ENCODE measurements around the gene ATP5ME.
"Not testable (repeated sequence)": the region's sequence is repeated elsewhere in the genome, so short reads cannot be mapped to it uniquely, and the experiment has no call there.

ATP5ME gene

DNA sequence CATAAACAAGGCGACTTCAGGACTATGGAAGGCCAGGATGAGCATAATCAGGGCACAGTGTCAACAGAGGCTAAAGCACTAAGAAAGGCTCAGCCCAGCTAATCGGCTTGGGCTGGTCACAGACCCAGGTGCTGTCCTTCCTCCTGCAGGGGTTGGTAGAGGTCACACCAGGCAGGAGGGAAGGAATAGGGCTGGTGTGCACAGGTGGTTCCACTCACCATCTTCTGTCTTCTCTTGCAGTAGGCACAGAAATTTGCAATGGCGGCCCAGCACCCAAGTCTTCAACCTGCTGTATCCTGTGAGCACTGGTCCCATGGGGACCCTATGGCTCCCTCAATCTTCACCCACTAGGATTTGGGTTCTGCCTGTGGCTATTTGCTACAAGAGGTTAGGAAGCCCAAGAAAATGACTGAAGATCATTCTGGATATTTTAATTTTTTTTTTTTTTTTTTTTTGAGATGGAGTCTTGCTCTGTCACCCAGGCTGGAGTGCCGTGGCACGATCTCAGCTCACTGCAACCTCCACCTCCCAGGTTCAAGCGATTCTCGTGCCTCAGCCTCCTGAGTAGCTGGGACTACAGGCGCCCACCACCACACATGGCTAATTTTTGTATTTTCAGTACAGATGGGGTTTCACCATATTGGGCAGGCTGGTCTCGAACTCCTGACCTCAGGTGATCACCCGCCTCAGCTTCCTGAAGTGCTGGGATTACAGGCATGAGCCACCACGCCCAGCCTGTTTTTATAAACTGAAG is 4.1 kb downstream of the ATP5ME start:
- DNase-seq (ENCODE audit: low read depth in 2 of 2), result not testable (repeated sequence)

- not testable (repeated sequence) for DNase-seq (ENCODE audit: low read depth in 2 of 2)
Observed at GRCh38 chr4:668219-668618, 5.9 kb downstream of the ATP5ME start.

DNA sequence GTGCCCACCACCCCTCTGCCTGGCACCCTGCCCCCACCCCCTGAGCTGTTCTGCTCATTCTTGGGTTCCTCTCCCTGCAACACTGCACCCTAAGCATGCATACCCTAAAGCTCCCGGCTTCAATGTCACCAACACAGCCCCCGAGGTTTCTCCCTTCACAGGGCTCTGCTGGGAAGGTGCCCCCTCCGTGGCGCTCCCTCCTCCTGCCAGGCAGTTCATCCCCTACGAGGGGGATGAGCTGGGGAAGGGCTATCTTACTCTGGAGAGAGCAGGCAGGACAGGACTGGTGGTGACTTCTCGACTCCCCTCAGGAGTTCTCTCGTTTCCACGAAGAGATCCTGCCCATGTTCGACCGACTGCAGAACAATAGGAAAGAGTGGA is 6.5 kb downstream of the ATP5ME start:
- DNase-seq (ENCODE audit: low read depth in 2 of 2), result no peak

DNA sequence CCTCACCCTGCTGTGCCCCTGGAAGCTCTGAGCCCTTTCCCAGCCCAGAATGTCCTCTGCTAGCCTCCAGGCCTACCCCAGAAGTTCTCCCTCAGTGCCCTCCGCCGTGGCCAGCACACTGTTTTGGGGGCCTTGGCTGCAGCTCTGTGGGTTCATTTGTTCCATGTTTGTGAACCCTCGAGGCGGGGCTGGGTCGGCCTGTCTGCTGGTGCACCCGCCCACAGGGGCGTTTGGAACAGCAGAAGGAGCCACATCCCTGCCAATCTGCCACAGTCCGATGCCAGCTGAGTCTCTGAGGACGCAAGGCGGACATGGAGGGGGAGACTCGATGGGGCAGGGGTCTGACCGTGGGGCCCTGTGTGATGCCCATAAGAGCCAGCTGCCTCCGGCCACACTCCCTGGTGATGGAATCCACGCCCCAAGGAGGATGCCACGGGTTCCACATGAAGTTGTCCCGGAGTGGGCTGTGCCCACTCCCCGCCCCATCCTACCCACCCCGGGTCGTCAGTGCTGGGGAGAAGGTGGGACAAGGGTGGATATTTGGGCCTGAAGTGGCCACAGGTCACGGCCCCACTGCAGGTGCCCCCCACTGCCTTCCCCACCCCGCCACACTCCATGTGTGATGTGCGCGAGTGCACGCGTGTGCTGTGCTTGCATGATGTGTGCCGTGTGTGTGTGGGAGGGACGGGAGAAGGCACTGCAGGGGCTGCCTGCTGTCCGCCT is 7.1 kb downstream of the ATP5ME start:
- DNase-seq (ENCODE audit: low read depth in 2 of 2), result no peak

DNA sequence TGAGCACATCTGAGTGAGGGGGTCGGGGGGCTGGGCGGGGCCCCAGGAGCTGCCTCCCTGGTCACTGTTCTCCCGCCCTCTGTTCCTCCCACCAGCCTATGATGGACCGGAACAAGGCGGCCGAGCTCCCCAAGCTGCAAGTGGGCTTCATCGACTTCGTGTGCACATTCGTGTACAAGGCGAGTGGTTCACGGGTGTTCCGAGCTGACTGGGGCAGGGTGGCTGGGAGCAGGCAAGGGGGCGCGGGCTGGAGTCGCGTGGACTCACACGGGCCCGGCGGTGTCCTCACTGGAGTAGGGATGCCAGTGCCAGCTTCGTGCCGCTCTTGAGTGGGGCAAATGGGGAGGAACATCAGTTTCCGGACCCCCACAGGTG is 7.7 kb downstream of the ATP5ME start:
- DNase-seq (ENCODE audit: low read depth in 2 of 2), result no peak

- DNase-seq (ENCODE audit: low read depth in 2 of 2), result no peak
Observed at GRCh38 chr4:665751-666435, 8.2 kb downstream of the ATP5ME start.

DNA sequence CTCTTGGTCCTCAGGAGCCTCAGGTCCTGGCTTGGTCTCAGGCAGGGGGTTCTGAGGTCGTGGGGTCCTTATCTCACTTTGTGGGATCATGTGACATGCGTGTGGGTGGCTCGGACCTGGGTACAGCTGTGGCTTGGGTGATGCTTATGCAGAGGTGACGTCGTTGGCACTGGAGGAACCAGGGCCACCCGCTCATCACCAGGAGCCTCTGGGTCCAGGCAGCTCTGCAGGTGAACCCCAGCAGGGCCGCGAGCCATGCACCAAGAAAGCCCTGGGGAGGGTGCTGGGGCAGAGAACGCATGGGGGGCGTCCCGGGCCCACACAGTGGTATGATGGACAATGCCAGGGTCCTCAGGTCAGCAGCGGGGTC is 8.7 kb downstream of the ATP5ME start:
- DNase-seq (ENCODE audit: low read depth in 2 of 2), result no peak

- no peak for DNase-seq (ENCODE audit: low read depth in 2 of 2)
Observed at GRCh38 chr4:664713-665231, 9.3 kb downstream of the ATP5ME start.

DNA sequence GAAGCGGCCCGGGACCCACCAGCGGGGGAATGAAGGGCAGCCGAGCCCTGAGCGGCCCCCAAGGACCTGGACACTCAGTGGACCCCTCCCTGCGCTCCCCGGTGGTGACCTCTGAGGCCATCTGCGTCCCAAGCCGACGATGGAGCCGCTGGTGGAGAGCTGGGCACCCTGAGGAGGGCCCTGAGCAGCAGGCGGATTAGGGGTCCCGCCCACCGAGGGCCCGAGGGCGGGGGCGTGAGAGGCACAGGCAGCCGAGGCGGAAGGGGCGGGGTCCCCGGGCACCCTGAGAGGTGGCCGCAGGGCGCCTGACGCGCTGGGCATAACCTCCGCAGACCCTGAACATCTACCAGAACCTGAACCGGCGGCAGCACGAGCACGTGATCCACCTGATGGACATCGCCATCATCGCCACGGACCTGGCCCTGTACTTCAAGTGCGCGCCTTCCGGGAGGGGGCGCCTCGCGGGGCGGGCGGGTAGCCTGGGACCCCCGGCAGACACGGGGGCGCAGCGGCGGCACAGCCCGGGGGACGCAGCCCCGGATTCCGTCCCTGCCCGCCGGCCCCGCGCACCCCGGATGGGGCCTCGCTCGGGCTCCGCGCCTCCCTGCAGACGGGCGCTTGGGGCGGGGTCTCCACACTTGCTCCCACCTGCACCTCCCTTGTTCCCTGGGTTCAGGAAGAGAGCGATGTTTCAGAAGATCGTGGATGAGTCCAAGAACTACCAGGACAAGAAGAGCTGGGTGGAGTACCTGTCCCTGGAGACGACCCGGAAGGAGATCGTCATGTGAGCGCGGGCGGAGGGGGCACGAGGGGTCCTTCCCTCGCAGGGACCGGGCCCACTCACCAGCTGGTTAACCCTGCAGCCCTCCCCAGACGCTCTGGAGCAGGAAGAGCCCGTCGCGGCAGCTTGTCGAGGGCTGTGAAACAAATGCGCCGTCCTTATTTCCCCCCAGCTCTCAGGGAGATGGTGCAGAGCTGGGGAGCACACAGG is 10.3 kb downstream of the ATP5ME start:
- DNase-seq (ENCODE audit: low read depth in 2 of 2), result peak; percentile 57 to 69

DNA sequence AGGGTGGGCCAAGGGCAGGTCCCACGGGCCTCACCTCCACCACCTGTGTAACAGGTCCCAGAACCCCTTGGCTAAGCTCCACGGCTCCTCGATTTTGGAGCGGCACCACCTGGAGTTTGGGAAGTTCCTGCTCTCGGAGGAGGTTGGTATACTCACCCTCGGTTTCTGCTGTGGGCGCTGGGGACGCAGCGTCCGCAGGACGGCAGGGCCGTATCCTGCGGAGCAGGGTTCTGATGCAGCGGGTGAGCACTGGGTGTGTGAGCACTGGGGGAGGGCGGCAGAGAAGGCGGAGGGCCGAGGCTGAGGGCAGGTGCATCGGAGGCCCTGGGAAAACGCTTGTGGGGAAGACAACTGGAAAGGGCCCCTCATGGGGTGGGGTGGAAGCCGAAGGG is 11.0 kb downstream of the ATP5ME start:
- no peak for DNase-seq (ENCODE audit: low read depth in 2 of 2)

GRCh38 chr4:661881-662761 is 12.0 kb downstream of the ATP5ME start:
- no peak for DNase-seq (ENCODE audit: low read depth in 2 of 2)

DNA sequence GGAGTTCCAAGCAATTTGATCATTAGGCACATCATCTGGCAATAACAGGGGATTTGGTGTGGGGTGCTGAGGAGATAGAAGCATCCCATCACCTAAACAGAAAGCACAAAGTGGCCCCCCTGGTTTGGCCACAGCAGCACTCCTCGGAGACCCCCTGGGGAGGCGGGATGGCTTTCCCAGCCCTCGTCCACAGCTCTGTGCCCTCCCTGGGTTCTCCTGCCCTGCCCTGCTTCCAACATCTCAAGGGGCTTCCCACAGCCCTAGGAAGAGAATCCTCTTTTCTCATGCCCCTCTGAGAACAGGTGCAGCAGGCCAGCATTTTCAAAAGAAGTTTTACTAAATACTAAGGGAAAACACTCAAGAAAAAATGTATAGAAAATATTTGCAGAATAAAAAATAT is 12.8 kb downstream of the ATP5ME start:
- DNase-seq (ENCODE audit: low read depth in 2 of 2), result no peak

DNA sequence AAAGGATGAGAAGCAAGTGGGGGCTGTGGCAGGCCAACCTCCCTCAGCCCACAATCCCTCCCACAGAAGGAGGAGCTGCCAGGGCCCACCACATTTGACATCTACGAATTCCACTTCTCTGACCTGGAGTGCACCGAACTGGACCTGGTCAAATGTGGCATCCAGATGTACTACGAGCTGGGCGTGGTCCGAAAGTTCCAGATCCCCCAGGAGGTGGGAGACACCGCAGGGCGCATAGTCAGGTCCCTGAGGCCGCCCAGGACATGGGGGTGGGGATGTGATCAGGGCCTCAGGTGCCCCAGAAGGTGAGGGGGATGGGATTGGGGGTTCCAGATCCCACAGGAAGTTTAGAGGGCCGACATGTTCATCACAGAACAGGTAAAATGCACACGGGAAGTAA is 13.7 kb downstream of the ATP5ME start:
- no peak for DNase-seq (ENCODE audit: low read depth in 2 of 2)

- DNase-seq (ENCODE audit: low read depth in 2 of 2), result no peak
Observed at GRCh38 chr4:659851-660250, 14.2 kb downstream of the ATP5ME start.

DNA sequence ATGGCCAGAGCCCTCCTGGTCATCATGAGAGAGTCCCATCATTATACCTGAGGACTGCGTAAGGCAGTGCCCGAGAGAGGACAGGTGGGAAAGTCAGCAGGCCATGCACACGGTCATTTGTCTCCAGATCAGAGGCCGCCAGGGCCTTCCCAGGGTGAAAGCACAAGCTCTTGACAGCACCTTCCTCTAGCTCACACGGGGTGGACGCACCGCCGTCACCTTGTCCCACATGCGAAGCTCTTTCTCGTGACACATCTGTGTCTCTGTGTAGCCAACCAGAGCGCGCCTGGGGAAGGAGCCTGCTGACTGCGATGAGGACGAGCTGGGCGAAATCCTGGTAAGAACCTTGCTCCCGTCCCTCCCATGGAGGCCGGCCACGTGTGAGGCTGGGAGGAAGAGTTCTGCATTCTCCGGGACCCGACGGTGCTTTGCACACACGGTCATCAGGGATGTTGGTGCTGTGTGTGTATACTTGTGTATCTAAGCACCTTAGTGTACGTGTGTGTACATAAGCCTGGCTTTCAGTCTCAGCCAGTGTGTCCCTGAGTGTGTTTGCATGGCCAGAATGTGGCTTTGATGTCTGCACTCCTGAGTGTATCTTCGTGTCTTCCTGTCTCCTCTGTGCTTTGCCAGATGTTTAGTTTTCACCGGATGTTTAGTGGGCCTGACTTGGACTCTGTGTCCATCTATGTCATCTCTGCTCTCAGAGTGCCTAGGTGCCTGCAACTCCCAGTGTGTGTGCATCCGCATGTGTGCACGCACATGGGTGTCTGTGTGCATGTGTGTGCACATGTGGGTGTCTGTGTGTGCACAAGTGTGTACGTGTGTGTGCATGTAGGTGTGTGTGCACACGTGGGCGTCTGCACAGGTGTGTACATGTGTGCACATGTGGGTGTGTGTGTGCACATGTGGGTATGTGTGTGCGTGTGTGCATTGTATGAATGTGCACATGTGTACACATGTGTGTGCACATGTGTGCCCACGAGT is 15.1 kb downstream of the ATP5ME start:
- no peak for DNase-seq (ENCODE audit: low read depth in 2 of 2)

- no peak for DNase-seq (ENCODE audit: low read depth in 2 of 2)
Observed at GRCh38 chr4:657834-658667, 16.0 kb downstream of the ATP5ME start.

DNA sequence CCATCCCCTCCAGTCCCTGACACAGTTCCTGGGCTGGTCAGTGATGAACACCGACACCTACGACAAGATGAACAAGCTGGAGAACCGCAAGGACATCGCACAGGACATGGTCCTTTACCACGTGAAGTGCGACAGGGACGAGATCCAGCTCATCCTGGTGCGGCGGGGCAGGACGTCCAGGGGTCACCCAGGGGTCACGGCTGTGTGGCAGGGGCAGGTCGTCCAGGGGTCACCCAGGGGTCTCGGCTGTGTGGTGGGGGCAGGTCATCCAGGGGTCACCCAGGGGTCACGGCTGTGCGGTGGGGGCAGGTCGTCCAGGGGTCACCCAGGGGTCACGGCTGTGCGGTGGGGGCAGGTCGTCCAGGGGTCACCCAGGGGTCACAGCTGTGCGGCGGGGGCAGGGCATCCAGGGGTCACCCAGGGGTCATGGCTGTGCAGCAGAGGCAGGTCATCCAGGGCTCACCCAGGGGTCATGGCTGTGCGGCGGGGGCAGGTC is 16.7 kb downstream of the ATP5ME start:
- DNase-seq (ENCODE audit: low read depth in 2 of 2), result no peak
